HepG2 (cell line): ENCODE measurements around the gene CCDC88B. TPM values are rescaled to one million over a fixed set of nuclear protein-coding genes. Genes with fewer than 3 reads are reported as not detected.
A peak's percentile ranks its signal among the peaks of the same experiment; 100 is the strongest.

Experiments used
- ATAC-seq: fragments of 200-7000 bp; cut with Tn5 transposase; 3 replicates; pipeline ENCODE4 v1.9.1; 2020; ENCODE audit warnings: mild to moderate bottlenecking, moderate library complexity
- BruUV-seq: library from RNA; stranded (reverse); fragments of 400-500 nt; replicated peaks from 2 replicates; lab custom pipeline; 2021; lab: Mats Ljungman, UMichigan
- CTCF ChIA-PET: fragments of 300-600 bp; formaldehyde crosslinking; extraction: SDS; loops from one replicate; lab custom pipeline; 2021; ENCODE audit warnings: low total read pairs, inconsistent platforms, low intra/inter-chr PET ratio; lab: Yijun Ruan, JAX
- POLR2A ChIA-PET: fragments of 350-600 bp; sonication (Branson Sonifier 250); formaldehyde crosslinking; loops from one replicate; lab custom pipeline; 2020; ENCODE audit warnings: antibody characterized with exemption, inconsistent platforms; lab: Yijun Ruan, JAX
- DNase-seq: peaks from one replicate; pipeline ENCODE4 v3.0.0-alpha.2; 2015; ENCODE audit warnings: low spot score
- FAIRE-seq: peaks from 3 replicates; lab custom pipeline; 2011; peaks lifted over from hg19 to GRCh38; lab: Jason Lieb, UNC
- H2AFZ ChIP-seq: one replicate; pipeline ENCODE4 v1.6.1; 2011; ENCODE audit warnings: low read length, inconsistent platforms
- H3K27ac ChIP-seq: fragments of 300-600 bp; 3 replicates; pipeline ENCODE4 v1.8.0; 2011; ENCODE audit warnings: mixed run types, mild to moderate bottlenecking, mixed read lengths, low read length, inconsistent platforms; ENCODE audit not compliant: insufficient read depth; ENCODE audit errors: extremely low read length
- H3K27me3 ChIP-seq, 2 experiments: fragments of 200-600 bp in 1 of 2; 2 replicates in 1 of 2; 3 replicates in 1 of 2; pipeline versions ENCODE4 v1.6.0 to v1.8.0; 2011; ENCODE audit warnings: low read length in 2 of 2, mild to moderate bottlenecking in 2 of 2, moderate library complexity in 2 of 2, inconsistent platforms in 1 of 2; ENCODE audit not compliant: insufficient read depth in 2 of 2, control insufficient read depth in 1 of 2
- H3K36me3 ChIP-seq, 2 experiments: fragments of 200-600 bp in 1 of 2; replicated peaks in 1 of 2; 2 replicates in 1 of 2; 3 replicates in 1 of 2; pipeline versions ENCODE4 v1.5.1 to v1.8.0; 2011; ENCODE audit warnings: low read length in 2 of 2, inconsistent platforms in 1 of 2; ENCODE audit not compliant: insufficient read depth in 2 of 2, control insufficient read depth in 1 of 2
- H3K4me1 ChIP-seq: 2 replicates; pipeline ENCODE4 v1.5.1; 2012; ENCODE audit warnings: low read length, inconsistent platforms; ENCODE audit not compliant: insufficient read depth
- H3K4me2 ChIP-seq: 2 replicates; pipeline ENCODE4 v1.6.0; 2011; ENCODE audit warnings: low read depth, low read length, inconsistent platforms
- H3K4me3 ChIP-seq, 3 experiments: fragments of 200-600 bp in 1 of 3; sonication (generic), shearing (Covaris generic) in 1 of 3; replicated peaks in 1 of 3; 2 replicates each; pipeline ENCODE4 v1.5.1; 2011 to 2016; ENCODE audit warnings: low read length in 3 of 3, inconsistent platforms in 2 of 3, low read depth in 2 of 3, mild to moderate bottlenecking in 2 of 3, control low read depth in 1 of 3, mixed read lengths in 1 of 3; ENCODE audit not compliant: insufficient read depth in 1 of 3
- H3K79me2 ChIP-seq: one replicate; pipeline ENCODE4 v1.6.1; 2011; ENCODE audit warnings: low read length, inconsistent platforms; ENCODE audit not compliant: insufficient read depth
- H3K9ac ChIP-seq: 2 replicates; pipeline ENCODE4 v1.6.0; 2011; ENCODE audit warnings: mild to moderate bottlenecking, low read depth, low read length, inconsistent platforms; ENCODE audit not compliant: insufficient read depth
- H3K9me3 ChIP-seq: 2 replicates; pipeline ENCODE4 v1.5.1; 2012; ENCODE audit warnings: mild to moderate bottlenecking, low read length
- H4K20me1 ChIP-seq: 2 replicates; pipeline ENCODE4 v1.6.0; 2011; ENCODE audit warnings: inconsistent platforms, mild to moderate bottlenecking, low read length, moderate library complexity; ENCODE audit not compliant: insufficient read depth
- CAMTA2 ChIP-seq: sonication (generic); formaldehyde crosslinking; IDR thresholded peaks from 2 replicates; pipeline ENCODE4 v1.4.0; 2020; ENCODE audit warnings: mild to moderate bottlenecking, missing genetic modification reagents, borderline replicate concordance
- CREM ChIP-seq, 2 experiments: sonication (generic) in 1 of 2; formaldehyde crosslinking in 1 of 2; IDR thresholded peaks; 2 replicates each; pipeline versions ENCODE4 v1.4.0 to v1.6.1; 2016 to 2020; ENCODE audit warnings: antibody characterized with exemption in 1 of 2, mild to moderate bottlenecking in 1 of 2, missing genetic modification reagents in 1 of 2
- KDM6A ChIP-seq: IDR thresholded peaks from 2 replicates; pipeline ENCODE4 v1.6.1; 2016; ENCODE audit warnings: low read depth
- PHF21A ChIP-seq: sonication (generic); formaldehyde crosslinking; IDR thresholded peaks from 2 replicates; pipeline ENCODE4 v1.5.0; 2020; ENCODE audit warnings: mild to moderate bottlenecking, missing genetic modification reagents
- RAD21 ChIP-seq: fragments of 450-650 bp; formaldehyde crosslinking; IDR thresholded peaks from 2 replicates; pipeline ENCODE4 v1.5.0; 2020; ENCODE audit warnings: mild to moderate bottlenecking
- XRCC5 ChIP-seq: fragments of 200-400 bp; formaldehyde crosslinking; optimal IDR thresholded peaks from 2 replicates; pipeline ENCODE3; 2017; ENCODE audit warnings: mild to moderate bottlenecking, low read length
- ZBTB25 ChIP-seq: IDR thresholded peaks from 2 replicates; pipeline ENCODE4 v1.6.1; 2018; ENCODE audit warnings: missing genetic modification reagents
- ZFP82 ChIP-seq: sonication (generic); formaldehyde crosslinking; IDR thresholded peaks from 2 replicates; pipeline ENCODE4 v1.5.1; 2020; ENCODE audit warnings: mild to moderate bottlenecking, missing genetic modification reagents, borderline replicate concordance
- ZNF879 ChIP-seq: sonication (generic); formaldehyde crosslinking; IDR thresholded peaks from 2 replicates; pipeline ENCODE4 v1.8.1; 2023; ENCODE audit warnings: missing genetic modification reagents
- WGBS: methylation state at CpG from one replicate; pipeline ENCODE4 v1.1.6; 2017; ENCODE audit warnings: low lambda C conversion rate; 5-methylcytosine and 5-hydroxymethylcytosine counted together
- in situ Hi-C: cut with HindIII; loops from 2 replicates; pipeline ENCODE4 v1.10.0; 2017; ENCODE audit warnings: low pct_unique_long_range_greater_than_20kb; ENCODE audit not compliant: extremely low pct_ligation_motif_present
- intact Hi-C: fragments of 100-400 bp; cut with micrococcal nuclease; formaldehyde crosslinking; loops from one replicate; pipeline ENCODE4 v1.10.0; 2022; ENCODE audit not compliant: unreplicated experiment
- polyA plus RNA-seq, 8 experiments: library from polyadenylated mRNA; depleted of rRNA in 3 of 8; stranded (reverse) in 7 of 8; unstranded in 1 of 8; fragments of >200 nt; fragmentation: Illumina TruSeq in 4 of 8; extraction: Trizol in 4 of 8; gene quantifications; 2 replicates each; pipeline versions ENCODE4 v1.2.1 to v1.2.3, GENCODE V29; 2011 to 2016; ENCODE audit warnings: low read depth in 4 of 8, missing spikeins in 1 of 8, mixed read lengths in 1 of 8; ENCODE audit not compliant: insufficient read depth in 1 of 8
- total RNA-seq, 5 experiments: library from RNA; depleted of rRNA; stranded (reverse); fragments of >200 nt; fragmentation: Illumina TruSeq; extraction: Trizol; gene quantifications; 2 replicates each; pipeline ENCODE4 v1.2.3, GENCODE V29; 2016; ENCODE audit warnings: low read depth in 1 of 5
- TF ChIP-seq, protein P1 (sequence below): sonication (generic); formaldehyde crosslinking; IDR thresholded peaks from 2 replicates; pipeline ENCODE4 v1.4.0; 2020; ENCODE audit warnings: missing genetic modification reagents, low read depth, mild to moderate bottlenecking, borderline replicate concordance
- TF ChIP-seq, protein P2 (sequence below): fragments of 450-650 bp; IDR thresholded peaks from 2 replicates; pipeline ENCODE4 v1.6.1; 2016

Gene CCDC88B
- total and polyA plus RNA-seq, 2 of the 13 experiments (the other 11 are each of a cell fraction or from before 2014, with no cell fraction given), result 3.6 to 4.8 TPM

DNA sequence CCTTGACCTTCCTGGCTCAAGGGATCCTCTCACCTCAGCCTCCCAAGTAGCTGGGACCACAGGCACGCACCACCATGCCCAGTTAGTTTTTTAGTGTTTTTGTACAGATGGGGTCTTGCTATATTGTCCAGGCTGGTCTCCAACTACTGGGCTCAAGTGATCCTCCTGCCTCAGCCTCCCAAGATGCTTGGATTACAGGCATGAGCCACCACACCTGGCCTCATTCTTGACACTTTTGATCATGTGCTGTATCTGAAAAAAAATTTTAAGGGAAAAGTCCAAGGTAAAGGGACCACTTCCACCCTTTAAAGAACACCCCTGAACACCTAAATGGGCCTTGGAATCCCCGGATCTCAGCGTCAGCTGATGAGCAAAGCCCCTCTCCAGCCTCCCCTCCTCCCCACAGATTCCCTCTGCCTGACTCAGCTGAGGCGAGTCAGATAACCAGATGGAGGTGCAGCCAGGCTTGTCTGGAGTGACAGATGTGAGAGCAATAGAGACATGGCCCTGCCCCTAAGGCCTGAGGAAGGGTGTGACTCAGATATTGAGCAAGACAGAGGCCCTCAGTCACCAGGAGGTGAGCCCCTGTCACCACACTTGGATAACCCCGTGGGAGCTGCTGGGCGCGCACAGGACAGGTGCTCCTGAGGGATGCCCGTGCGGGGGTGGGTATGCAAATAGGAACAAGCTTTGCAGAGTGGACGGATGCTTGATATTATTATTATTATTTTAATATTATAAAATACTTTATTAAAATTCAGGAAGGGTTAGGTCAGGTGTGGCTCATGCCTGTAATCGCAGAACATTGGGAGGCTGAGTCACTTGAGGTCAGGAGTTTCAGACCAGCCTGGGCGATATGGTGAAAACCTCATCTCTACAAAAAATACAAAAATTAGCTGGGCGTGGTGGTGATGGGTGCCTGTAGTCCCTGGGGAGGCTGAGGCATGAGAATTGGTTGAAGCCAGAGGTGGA lies 5.0 kb upstream of the CCDC88B start:
- FAIRE-seq, result no peak
- CTCF ChIA-PET, result no interaction called here
- in situ Hi-C loops, result no loop called here
- TF ChIP-seq CREM (IDR thresholded peaks at IDR 0.05), result no peak
- no peak for TF ChIP-seq CREM (CRISPR knock-in tag; IDR thresholded peaks at IDR 0.05)
- TF ChIP-seq, protein P1, sequence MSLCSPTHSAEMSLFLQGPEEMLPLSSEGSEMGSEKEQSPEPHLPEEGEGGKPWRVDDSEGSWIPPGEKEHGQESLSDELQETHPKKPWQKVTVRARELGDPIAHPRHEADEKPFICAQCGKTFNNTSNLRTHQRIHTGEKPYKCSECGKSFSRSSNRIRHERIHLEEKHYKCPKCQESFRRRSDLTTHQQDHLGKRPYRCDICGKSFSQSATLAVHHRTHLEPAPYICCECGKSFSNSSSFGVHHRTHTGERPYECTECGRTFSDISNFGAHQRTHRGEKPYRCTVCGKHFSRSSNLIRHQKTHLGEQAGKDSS (CRISPR knock-in tag), result no peak
- no peak for TF ChIP-seq RAD21 (CRISPR knock-in tag)
- no peak for TF ChIP-seq PHF21A (CRISPR knock-in tag)
- TF ChIP-seq, protein P2, sequence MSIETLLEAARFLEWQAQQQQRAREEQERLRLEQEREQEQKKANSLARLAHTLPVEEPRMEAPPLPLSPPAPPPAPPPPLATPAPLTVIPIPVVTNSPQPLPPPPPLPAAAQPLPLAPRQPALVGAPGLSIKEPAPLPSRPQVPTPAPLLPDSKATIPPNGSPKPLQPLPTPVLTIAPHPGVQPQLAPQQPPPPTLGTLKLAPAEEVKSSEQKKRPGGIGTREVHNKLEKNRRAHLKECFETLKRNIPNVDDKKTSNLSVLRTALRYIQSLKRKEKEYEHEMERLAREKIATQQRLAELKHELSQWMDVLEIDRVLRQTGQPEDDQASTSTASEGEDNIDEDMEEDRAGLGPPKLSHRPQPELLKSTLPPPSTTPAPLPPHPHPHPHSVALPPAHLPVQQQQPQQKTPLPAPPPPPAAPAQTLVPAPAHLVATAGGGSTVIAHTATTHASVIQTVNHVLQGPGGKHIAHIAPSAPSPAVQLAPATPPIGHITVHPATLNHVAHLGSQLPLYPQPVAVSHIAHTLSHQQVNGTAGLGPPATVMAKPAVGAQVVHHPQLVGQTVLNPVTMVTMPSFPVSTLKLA, result no peak
- no peak for TF ChIP-seq CAMTA2
- TF ChIP-seq ZBTB25 (CRISPR knock-in tag), result no peak
- TF ChIP-seq ZFP82 (CRISPR knock-in tag), result no peak
- TF ChIP-seq XRCC5, result peak; percentile 38
- no peak for TF ChIP-seq KDM6A (CRISPR knock-in tag)
- no peak for TF ChIP-seq ZNF879 (CRISPR knock-in tag)

More for the DNA sequence above, 5.0 kb upstream of the CCDC88B start:
- no peak overlapping the region for H3K9ac ChIP-seq
- ATAC-seq (peak; percentile 74), DNase-seq (peak; percentile 85)
- H3K9me3 ChIP-seq, result no peaks in the 10 kb centered on the region
- H2AFZ ChIP-seq, result no peak overlapping the region
- BruUV-seq, result no TSS peak
- POLR2A ChIA-PET, result interaction anchor here (0.7 to 1.2 kb wide), 2 partner anchors 18 to 25 kb away, joined by 3 to 7 read pairs; partner anchors contain the start of genes PRDX5 and TRMT112
- no peaks in the 10 kb centered on the region for H3K79me2 ChIP-seq
- no peaks in the 10 kb centered on the region for H4K20me1 ChIP-seq
- H3K27ac ChIP-seq, result no peak overlapping the region
- 11% methylated on average over 12 of the region's 13 CpGs for WGBS
- peaks cover 3 to 21% of the 10 kb centered on the region in 2 experiments; a peak in 4 of 5 replicates for H3K27me3 ChIP-seq
- intact Hi-C loops, result no loop called here
- H3K36me3 ChIP-seq, result no peaks in the 10 kb centered on the region
- H3K4me1 ChIP-seq, result peaks cover 22% of the 10 kb centered on the region
- no peak overlapping the region for H3K4me2 ChIP-seq
- no peak overlapping the region for H3K4me3 ChIP-seq
